ENCODE data around the gene SLC22A23. TPM values are rescaled to one million over a fixed set of nuclear protein-coding genes. Genes with fewer than 3 reads are reported as not detected.

SLC22A23 gene
- total and polyA plus RNA-seq, 2 experiments from 2014 or later, result 6.1 to 38.3 TPM

- H3K4me2 ChIP-seq, result no peak overlapping the region
- no peak overlapping the region for H3K27ac Mint-ChIP-seq
- H3K4me3 Mint-ChIP-seq, result no peak overlapping the region
- no peak overlapping the region for H3K4me3 ChIP-seq
- H3K9me2 ChIP-seq (ENCODE audit: insufficient read depth), result no peaks in the 10 kb centered on the region
- peaks cover 19% of the 10 kb centered on the region for H3K27me3 Mint-ChIP-seq (ENCODE audit: insufficient read depth, low read depth, poor library complexity)
- H3K36me3 ChIP-seq (ENCODE audit: insufficient read depth), result no peaks in the 10 kb centered on the region
- ATAC-seq, result no peak
- H3K4me1 Mint-ChIP-seq, result peaks cover 29% of the 10 kb centered on the region
- peaks cover 16% of the 10 kb centered on the region for H3K36me3 Mint-ChIP-seq (ENCODE audit: low read depth)
- no peak overlapping the region for H3K27ac ChIP-seq (ENCODE audit: low read depth)
- no peak overlapping the region for H2AFZ ChIP-seq
- DNase-seq (ENCODE audit: low spot score), result no peak
- H3K4me1 ChIP-seq (ENCODE audit: insufficient read depth), result 0 out of 2 replicates have a peak, but pooled peaks cover 3% of the 10 kb centered on the region
- no peaks in the 10 kb centered on the region for H3K9me3 Mint-ChIP-seq
- TF ChIP-seq, protein P1, sequence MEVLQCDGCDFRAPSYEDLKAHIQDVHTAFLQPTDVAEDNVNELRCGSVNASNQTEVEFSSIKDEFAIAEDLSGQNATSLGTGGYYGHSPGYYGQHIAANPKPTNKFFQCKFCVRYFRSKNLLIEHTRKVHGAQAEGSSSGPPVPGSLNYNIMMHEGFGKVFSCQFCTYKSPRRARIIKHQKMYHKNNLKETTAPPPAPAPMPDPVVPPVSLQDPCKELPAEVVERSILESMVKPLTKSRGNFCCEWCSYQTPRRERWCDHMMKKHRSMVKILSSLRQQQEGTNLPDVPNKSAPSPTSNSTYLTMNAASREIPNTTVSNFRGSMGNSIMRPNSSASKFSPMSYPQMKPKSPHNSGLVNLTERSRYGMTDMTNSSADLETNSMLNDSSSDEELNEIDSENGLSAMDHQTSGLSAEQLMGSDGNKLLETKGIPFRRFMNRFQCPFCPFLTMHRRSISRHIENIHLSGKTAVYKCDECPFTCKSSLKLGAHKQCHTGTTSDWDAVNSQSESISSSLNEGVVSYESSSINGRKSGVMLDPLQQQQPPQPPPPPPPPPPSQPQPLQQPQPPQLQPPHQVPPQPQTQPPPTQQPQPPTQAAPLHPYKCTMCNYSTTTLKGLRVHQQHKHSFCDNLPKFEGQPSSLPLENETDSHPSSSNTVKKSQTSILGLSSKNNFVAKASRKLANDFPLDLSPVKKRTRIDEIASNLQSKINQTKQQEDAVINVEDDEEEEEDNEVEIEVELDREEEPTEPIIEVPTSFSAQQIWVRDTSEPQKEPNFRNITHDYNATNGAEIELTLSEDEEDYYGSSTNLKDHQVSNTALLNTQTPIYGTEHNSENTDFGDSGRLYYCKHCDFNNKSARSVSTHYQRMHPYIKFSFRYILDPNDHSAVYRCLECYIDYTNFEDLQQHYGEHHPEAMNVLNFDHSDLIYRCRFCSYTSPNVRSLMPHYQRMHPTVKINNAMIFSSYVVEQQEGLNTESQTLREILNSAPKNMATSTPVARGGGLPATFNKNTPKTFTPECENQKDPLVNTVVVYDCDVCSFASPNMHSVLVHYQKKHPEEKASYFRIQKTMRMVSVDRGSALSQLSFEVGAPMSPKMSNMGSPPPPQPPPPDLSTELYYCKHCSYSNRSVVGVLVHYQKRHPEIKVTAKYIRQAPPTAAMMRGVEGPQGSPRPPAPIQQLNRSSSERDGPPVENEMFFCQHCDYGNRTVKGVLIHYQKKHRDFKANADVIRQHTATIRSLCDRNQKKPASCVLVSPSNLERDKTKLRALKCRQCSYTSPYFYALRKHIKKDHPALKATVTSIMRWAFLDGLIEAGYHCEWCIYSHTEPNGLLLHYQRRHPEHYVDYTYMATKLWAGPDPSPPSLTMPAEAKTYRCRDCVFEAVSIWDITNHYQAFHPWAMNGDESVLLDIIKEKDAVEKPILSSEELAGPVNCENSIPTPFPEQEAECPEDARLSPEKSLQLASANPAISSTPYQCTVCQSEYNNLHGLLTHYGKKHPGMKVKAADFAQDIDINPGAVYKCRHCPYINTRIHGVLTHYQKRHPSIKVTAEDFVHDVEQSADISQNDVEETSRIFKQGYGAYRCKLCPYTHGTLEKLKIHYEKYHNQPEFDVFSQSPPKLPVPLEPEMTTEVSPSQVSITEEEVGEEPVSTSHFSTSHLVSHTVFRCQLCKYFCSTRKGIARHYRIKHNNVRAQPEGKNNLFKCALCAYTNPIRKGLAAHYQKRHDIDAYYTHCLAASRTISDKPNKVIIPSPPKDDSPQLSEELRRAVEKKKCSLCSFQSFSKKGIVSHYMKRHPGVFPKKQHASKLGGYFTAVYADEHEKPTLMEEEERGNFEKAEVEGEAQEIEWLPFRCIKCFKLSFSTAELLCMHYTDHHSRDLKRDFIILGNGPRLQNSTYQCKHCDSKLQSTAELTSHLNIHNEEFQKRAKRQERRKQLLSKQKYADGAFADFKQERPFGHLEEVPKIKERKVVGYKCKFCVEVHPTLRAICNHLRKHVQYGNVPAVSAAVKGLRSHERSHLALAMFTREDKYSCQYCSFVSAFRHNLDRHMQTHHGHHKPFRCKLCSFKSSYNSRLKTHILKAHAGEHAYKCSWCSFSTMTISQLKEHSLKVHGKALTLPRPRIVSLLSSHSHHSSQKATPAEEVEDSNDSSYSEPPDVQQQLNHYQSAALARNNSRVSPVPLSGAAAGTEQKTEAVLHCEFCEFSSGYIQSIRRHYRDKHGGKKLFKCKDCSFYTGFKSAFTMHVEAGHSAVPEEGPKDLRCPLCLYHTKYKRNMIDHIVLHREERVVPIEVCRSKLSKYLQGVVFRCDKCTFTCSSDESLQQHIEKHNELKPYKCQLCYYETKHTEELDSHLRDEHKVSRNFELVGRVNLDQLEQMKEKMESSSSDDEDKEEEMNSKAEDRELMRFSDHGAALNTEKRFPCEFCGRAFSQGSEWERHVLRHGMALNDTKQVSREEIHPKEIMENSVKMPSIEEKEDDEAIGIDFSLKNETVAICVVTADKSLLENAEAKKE (CRISPR knock-in tag; IDR thresholded peaks at IDR 0.05), result no peak
- no peaks in the 10 kb centered on the region for H3K27me3 ChIP-seq (ENCODE audit: insufficient read depth)
- no peaks in the 10 kb centered on the region for H3F3A ChIP-seq (replicated peaks; ENCODE audit: low read depth)
- H4K20me1 ChIP-seq (replicated peaks; ENCODE audit: insufficient read depth), result 0 out of 2 replicates have a peak, but pooled peaks cover 3% of the 10 kb centered on the region
- H3K79me2 ChIP-seq (replicated peaks; ENCODE audit: insufficient read depth), result no peaks in the 10 kb centered on the region
Measured at GRCh38 chr6:3314621-3315467, 142.0 kb downstream of the SLC22A23 start.

- Mint-ChIP-seq H3K27ac (no peak overlapping the region), H3K9me3 (no peaks in the 10 kb centered on the region), H3K4me1 (peaks cover 33% of the 10 kb centered on the region), H3K4me3 (no peak overlapping the region), H3K36me3 (ENCODE audit: low read depth) (peaks cover 10% of the 10 kb centered on the region), H3K27me3 (ENCODE audit: insufficient read depth, low read depth, poor library complexity) (peaks cover 19% of the 10 kb centered on the region)
- no peaks in the 10 kb centered on the region for H3K36me3 ChIP-seq (ENCODE audit: insufficient read depth)
- no peaks in the 10 kb centered on the region for H3K27me3 ChIP-seq (ENCODE audit: insufficient read depth)
- ATAC-seq (peak; percentile 38), DNase-seq (ENCODE audit: low spot score) (no peak)
- H3K4me3 ChIP-seq, result no peak overlapping the region
- H2AFZ ChIP-seq, result no peak overlapping the region
- H3K9me2 ChIP-seq (ENCODE audit: insufficient read depth), result no peaks in the 10 kb centered on the region
- no peaks in the 10 kb centered on the region for H3F3A ChIP-seq (replicated peaks; ENCODE audit: low read depth)
- H4K20me1 ChIP-seq (replicated peaks; ENCODE audit: insufficient read depth), result 0 out of 2 replicates have a peak, but pooled peaks cover 3% of the 10 kb centered on the region
- no peak overlapping the region for H3K27ac ChIP-seq (ENCODE audit: low read depth)
- H3K4me2 ChIP-seq, result no peak overlapping the region
- no peaks in the 10 kb centered on the region for H3K79me2 ChIP-seq (replicated peaks; ENCODE audit: insufficient read depth)
- H3K4me1 ChIP-seq (ENCODE audit: insufficient read depth), result 0 out of 2 replicates have a peak, but pooled peaks cover 3% of the 10 kb centered on the region
- no peak for TF ChIP-seq ZNF331 (CRISPR knock-in tag; IDR thresholded peaks at IDR 0.05; ENCODE audit: low read depth)
- TF ChIP-seq ZNF114 (CRISPR knock-in tag; IDR thresholded peaks at IDR 0.05), result no peak
- TF ChIP-seq, protein P1 (CRISPR knock-in tag; IDR thresholded peaks at IDR 0.05), result no peak
- no peak for TF ChIP-seq EZH2phosphoT487 (IDR thresholded peaks at IDR 0.05; ENCODE audit: unreplicated experiment)
Measured at GRCh38 chr6:3314176-3314575, 142.7 kb downstream of the SLC22A23 start.
